Progenitor cell of endocrine pancreas (in vitro differentiated cells): ENCODE measurements around the gene FBXL7. TPM values are rescaled to one million over a fixed set of nuclear protein-coding genes. Genes with fewer than 3 reads are reported as not detected.
A peak's percentile ranks its signal among the peaks of the same experiment; 100 is the strongest.

ENCODE experiments used
- DNase-seq: peaks from one replicate; pipeline ENCODE4 v3.0.0; 2021; ENCODE audit warnings: low spot score; ENCODE audit not compliant: unreplicated experiment
- H3K27ac Mint-ChIP-seq: 2 replicates; pipeline ENCODE4 v1.8.0; 2021; ENCODE audit warnings: mild to moderate bottlenecking, moderate library complexity, mixed read lengths
- H3K27me3 Mint-ChIP-seq: 2 replicates; pipeline ENCODE4 v1.8.0; 2021; ENCODE audit warnings: mixed read lengths
- H3K36me3 Mint-ChIP-seq: 2 replicates; pipeline ENCODE4 v1.8.0; 2022; ENCODE audit warnings: mixed read lengths; ENCODE audit not compliant: insufficient read depth
- H3K4me1 Mint-ChIP-seq: 2 replicates; pipeline ENCODE4 v1.8.0; 2021; ENCODE audit warnings: low read depth, mixed read lengths
- H3K4me3 Mint-ChIP-seq: 2 replicates; pipeline ENCODE4 v1.8.0; 2021; ENCODE audit warnings: low read depth, mild to moderate bottlenecking, moderate library complexity, mixed read lengths
- H3K9me3 Mint-ChIP-seq: 2 replicates; pipeline ENCODE4 v1.8.0; 2021; ENCODE audit warnings: low read depth, mixed read lengths
- total RNA-seq: library from RNA; stranded (reverse); gene quantifications from 2 replicates; pipeline ENCODE4 v1.2.1, GENCODE V29; 2021
- TF ChIP-seq, protein P1 (sequence below): fragments of 200-600 bp; sonication (generic); IDR thresholded peaks from one replicate; pipeline ENCODE4 v1.5.0; 2021; ENCODE audit warnings: antibody characterized with exemption, mild to moderate bottlenecking; ENCODE audit not compliant: unreplicated experiment

FBXL7 gene
- total RNA-seq, 1 donor from 2014 or later: 15.4 TPM

DNA sequence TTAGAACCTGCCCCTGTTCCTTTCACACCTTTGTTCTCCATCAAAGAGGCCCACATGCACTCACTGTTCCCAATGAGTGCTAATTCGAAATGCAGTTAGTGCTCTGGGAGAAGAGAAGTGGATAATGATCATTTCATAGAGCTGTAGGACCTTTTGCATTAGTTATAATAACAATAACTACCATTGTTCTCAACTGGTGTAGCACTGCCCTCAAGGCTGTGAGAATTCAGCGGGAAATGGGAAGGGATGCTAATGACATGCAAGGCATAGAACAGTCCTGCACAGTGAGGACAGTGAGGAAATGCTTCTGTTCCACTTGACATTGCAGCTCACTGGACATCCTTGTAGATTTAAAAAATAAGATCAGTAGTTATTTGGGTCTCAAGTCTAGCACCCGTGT, 187.4 kb downstream of the FBXL7 start:
- Mint-ChIP-seq H3K36me3 (no peaks in the 10 kb centered on the region), H3K9me3 (no peaks in the 10 kb centered on the region), H3K27ac (peak overlapping the region; percentile 10), H3K4me3 (no peak overlapping the region), H3K27me3 (no peaks in the 10 kb centered on the region), H3K4me1 (peaks cover 3% of the 10 kb centered on the region)
- TF ChIP-seq, protein P1, sequence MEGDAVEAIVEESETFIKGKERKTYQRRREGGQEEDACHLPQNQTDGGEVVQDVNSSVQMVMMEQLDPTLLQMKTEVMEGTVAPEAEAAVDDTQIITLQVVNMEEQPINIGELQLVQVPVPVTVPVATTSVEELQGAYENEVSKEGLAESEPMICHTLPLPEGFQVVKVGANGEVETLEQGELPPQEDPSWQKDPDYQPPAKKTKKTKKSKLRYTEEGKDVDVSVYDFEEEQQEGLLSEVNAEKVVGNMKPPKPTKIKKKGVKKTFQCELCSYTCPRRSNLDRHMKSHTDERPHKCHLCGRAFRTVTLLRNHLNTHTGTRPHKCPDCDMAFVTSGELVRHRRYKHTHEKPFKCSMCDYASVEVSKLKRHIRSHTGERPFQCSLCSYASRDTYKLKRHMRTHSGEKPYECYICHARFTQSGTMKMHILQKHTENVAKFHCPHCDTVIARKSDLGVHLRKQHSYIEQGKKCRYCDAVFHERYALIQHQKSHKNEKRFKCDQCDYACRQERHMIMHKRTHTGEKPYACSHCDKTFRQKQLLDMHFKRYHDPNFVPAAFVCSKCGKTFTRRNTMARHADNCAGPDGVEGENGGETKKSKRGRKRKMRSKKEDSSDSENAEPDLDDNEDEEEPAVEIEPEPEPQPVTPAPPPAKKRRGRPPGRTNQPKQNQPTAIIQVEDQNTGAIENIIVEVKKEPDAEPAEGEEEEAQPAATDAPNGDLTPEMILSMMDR: no peak
- no peak for DNase-seq

- H3K27ac Mint-ChIP-seq: no peak overlapping the region
- no peaks in the 10 kb centered on the region for H3K36me3 Mint-ChIP-seq
- H3K9me3 Mint-ChIP-seq: no peaks in the 10 kb centered on the region
- H3K27me3 Mint-ChIP-seq: no peaks in the 10 kb centered on the region
- peaks cover 6% of the 10 kb centered on the region for H3K4me1 Mint-ChIP-seq
- no peak for DNase-seq
- TF ChIP-seq, protein P1: no peak
- no peak overlapping the region for H3K4me3 Mint-ChIP-seq
Measured at GRCh38 chr5:15689836-15690235, 189.9 kb downstream of the FBXL7 start.

DNA sequence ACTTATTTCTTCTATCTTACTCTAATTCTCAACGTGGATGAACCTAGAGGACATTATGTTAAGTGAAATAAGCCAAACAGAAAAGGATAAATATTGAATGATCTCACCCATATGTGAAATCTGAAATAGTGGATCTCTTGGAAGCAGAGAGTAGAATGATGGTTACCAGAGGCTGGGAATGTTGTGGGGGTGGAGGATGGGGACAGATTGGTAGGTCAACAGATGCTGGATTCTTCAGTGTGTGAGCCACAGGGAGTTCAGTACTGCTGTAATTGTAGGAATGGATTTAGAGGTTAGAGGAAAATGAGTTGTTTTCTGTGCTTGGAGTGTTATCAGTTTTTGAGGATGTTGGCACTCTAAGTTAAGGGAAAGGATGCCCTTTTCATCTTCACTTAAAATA, 190.6 kb downstream of the FBXL7 start:
- Mint-ChIP-seq H3K4me3 (no peak overlapping the region), H3K4me1 (peaks cover 10% of the 10 kb centered on the region)
- no peak for DNase-seq

DNA sequence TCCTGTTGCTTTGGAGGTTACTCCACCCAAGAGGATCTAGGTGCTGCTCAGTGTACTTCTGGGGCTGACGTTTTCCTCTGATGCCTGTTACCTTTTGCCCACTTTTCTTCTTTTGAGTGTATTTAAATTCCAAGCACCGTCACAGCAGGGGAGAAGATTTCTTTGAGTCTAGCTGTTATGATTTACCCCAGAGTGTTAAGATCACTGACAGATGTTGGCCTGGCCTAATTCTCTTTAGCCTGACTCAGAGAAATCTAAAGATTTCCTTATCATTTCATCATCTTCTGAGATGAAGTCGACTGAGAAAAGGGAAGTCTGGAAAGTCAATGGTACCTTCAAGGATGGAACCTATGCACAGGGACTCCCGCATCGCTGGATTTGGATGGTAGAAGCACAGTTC, 191.5 kb downstream of the FBXL7 start:
- no peak for DNase-seq
- TF ChIP-seq, protein P1: no peak
- no peaks in the 10 kb centered on the region for H3K36me3 Mint-ChIP-seq
- no peaks in the 10 kb centered on the region for H3K27me3 Mint-ChIP-seq
- H3K27ac Mint-ChIP-seq: no peak overlapping the region
- no peak overlapping the region for H3K4me3 Mint-ChIP-seq
- no peaks in the 10 kb centered on the region for H3K9me3 Mint-ChIP-seq
- H3K4me1 Mint-ChIP-seq: peaks cover 8% of the 10 kb centered on the region

More for the DNA sequence above, 190.6 kb downstream of the FBXL7 start:
- no peaks in the 10 kb centered on the region for H3K9me3 Mint-ChIP-seq
- no peaks in the 10 kb centered on the region for H3K36me3 Mint-ChIP-seq
- H3K27me3 Mint-ChIP-seq: no peaks in the 10 kb centered on the region
- H3K27ac Mint-ChIP-seq: no peak overlapping the region
- TF ChIP-seq, protein P1: no peak

DNA sequence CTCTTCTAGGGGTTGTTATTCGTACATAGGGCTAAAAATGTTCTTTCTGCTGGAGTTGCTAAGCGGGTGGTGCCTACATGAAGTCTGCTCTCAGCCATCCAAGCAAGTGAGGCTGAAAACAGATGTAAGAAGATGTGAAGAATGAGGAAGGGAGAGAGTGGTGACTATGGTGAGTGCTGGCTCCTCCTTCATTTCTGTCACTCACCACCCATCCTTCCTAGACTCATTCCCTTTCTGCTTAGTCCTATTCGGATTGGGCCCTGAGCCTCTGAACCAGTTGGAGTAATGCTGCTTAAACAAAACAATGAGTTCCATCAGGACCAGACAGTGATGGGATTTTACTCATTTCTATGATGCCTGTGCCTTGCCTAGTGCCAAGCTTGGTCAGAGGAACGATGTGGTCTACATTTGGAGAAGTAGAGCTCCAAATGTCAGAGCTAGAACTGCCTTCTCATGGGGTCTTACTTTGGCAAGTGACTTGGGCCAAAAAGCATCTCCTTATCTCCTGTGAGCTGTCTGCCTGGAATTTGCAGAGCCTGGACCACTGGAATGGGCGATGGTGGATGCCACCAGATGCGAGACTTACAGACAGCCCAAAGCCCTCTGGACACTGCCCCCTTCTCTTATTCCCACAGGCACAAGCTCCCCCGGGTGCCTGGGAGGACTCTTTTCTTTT, 192.9 kb downstream of the FBXL7 start:
- H3K4me1 Mint-ChIP-seq: peaks cover 13% of the 10 kb centered on the region
- H3K4me3 Mint-ChIP-seq: no peak overlapping the region
- no peak overlapping the region for H3K27ac Mint-ChIP-seq
- H3K9me3 Mint-ChIP-seq: no peaks in the 10 kb centered on the region
- DNase-seq: no peak
- TF ChIP-seq, protein P1: no peak
- H3K27me3 Mint-ChIP-seq: no peaks in the 10 kb centered on the region
- H3K36me3 Mint-ChIP-seq: no peaks in the 10 kb centered on the region
